ENCODE measurements around the gene GNA12. TPM values are rescaled to one million over a fixed set of nuclear protein-coding genes. Genes with fewer than 3 reads are reported as not detected.

Gene GNA12
- total RNA-seq, 1 experiment from 2014 or later = 35.5 TPM

DNA sequence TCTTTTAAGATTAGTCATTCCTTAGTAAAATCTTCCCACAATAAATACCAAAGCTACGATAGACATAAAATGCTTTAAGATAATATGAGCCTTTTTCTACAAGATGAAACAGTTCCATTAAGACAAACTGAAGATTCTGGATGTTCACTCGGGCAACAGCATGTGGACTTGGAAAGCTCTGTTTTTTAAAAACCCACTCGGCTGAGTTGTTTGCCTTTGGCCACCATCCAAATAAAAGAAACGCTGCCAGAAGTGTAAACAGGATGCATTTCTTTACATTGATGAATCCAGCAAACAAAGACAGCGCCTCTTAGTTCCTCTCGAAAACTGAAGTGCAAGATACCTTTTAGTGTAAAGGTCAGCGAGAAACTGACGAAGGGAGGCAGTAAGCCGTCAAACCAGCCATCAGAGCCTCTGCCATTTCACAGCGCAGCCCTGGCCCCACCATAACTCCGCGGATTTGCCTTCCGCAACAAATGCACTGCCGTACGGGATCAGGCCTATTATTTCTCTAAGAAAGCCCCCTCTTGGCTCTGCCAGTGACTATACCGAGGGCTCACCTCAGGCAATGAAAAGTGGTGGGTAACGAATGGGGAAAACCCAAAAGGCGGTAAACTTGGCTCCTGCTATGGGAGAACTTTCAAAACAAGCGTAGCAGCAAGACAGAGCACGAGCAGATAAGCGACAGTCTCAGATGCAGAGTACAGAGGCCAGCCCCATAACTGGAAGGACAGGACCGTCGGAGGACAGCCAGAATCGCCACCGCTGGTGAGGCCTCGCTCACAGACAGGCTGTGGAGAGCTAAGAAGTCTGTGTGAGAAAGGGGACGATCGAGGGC lies 41.4 kb downstream of the GNA12 start:
- Histone ChIP-seq H3K36me3 (ENCODE audit: insufficient read depth, low read length, poor library complexity, severe bottlenecking) (no peaks in the 10 kb centered on the region), H3K27me3 (replicated peaks; ENCODE audit: insufficient read depth, low read depth, low read length, poor library complexity) (no peaks in the 10 kb centered on the region), H3K9me3 (ENCODE audit: low read depth, low read length, poor library complexity, severe bottlenecking) (no peaks in the 10 kb centered on the region), H3K4me1 (ENCODE audit: insufficient read depth, low read length, poor library complexity, severe bottlenecking) (peaks cover 35% of the 10 kb centered on the region), H3K4me3 (ENCODE audit: low read depth, low read length, poor library complexity, severe bottlenecking) (no peak overlapping the region), H3K27ac (ENCODE audit: low read depth, low read length, poor library complexity, severe bottlenecking) (peak overlapping the region; percentile 39)
- DNase-seq (ENCODE audit: low spot score) = peak; percentile 33
- ChIA-PET CTCF (no interaction called here), POLR2A (ENCODE audit: low non-redundant PET) (no interaction called here)
- intact Hi-C loops (cut with micrococcal nuclease; ENCODE audit: unreplicated experiment) = no loop called here
- TF ChIP-seq CTCF (conservative IDR thresholded peaks at IDR 0.05; ENCODE audit: low read depth, low read length) (no peak), EZH2 (IDR thresholded peaks at IDR 0.05; ENCODE audit: borderline replicate concordance, low read depth, low read length, poor library complexity, severe bottlenecking) (no peak)
- no TSS peak for BruUV-seq (replicated peaks)

DNA sequence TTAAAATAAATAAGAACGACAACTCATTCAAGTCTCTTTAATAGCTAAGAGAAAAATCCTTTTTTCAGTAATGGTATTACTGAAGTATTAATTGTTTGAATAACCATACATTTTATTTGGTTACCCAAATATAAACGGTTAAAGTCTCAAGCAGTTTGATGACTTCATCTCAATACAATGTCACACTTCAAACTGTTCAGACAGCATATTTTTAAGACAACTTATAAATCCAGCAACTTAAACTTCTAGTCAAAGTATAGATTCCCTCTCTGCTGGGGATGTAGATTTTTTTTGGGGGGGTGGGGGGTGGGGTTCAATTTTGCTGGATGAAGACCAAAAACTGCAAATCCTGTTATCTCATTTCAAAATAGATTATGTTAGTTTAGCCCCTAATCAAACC lies 42.0 kb downstream of the GNA12 start:
- H3K9me3 ChIP-seq (ENCODE audit: low read depth, low read length, poor library complexity, severe bottlenecking) = no peaks in the 10 kb centered on the region
- POLR2A ChIA-PET (ENCODE audit: low non-redundant PET) = no interaction called here
- TF ChIP-seq CTCF (conservative IDR thresholded peaks at IDR 0.05; ENCODE audit: low read depth, low read length) = no peak
- no peak for TF ChIP-seq EZH2 (IDR thresholded peaks at IDR 0.05; ENCODE audit: borderline replicate concordance, low read depth, low read length, poor library complexity, severe bottlenecking)
- peaks cover 31% of the 10 kb centered on the region for H3K4me1 ChIP-seq (ENCODE audit: insufficient read depth, low read length, poor library complexity, severe bottlenecking)
- no peaks in the 10 kb centered on the region for H3K36me3 ChIP-seq (ENCODE audit: insufficient read depth, low read length, poor library complexity, severe bottlenecking)
- no TSS peak for BruUV-seq (replicated peaks)
- intact Hi-C loops (cut with micrococcal nuclease; ENCODE audit: unreplicated experiment) = no loop called here
- CTCF ChIA-PET = no interaction called here
- no peak for DNase-seq (ENCODE audit: low spot score)
- no peaks in the 10 kb centered on the region for H3K27me3 ChIP-seq (replicated peaks; ENCODE audit: insufficient read depth, low read depth, low read length, poor library complexity)
- no peak overlapping the region for H3K4me3 ChIP-seq (ENCODE audit: low read depth, low read length, poor library complexity, severe bottlenecking)
- H3K27ac ChIP-seq (ENCODE audit: low read depth, low read length, poor library complexity, severe bottlenecking) = peak overlapping the region; percentile 39

DNA sequence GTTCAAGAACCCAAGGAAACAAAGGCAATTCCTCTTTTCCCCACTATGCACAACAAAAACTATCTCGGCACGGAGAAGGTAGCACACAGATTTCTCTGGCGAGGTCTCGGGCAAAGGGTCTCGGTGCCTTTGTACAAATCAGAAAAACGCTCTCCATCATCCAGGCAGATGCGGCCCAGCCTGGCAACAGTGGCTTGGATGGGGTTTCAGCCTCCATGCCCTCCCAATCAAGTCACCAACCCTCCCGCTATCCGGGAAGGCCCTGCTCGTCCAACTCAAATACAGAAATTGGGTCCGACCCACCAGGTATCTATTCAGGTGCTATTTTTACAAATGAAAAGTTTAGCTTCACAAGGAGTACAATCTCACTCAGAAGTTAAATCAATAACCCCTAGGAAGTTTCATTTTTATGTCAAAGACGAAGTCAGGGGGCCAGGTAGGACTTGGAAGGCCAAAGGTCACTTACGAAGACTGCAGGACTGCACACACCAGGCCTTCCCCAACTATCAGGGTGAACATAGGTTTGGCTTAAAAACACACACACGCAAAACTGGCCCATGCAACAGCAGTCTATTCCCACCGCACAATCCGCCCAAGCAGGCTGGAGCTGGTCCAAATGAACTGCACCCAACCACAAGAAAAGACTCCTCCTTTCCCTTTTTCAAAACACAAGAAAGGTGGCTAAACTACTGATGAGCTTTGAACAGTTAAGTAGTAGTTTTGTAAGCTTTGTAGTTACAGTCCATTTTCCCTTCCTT lies 43.0 kb downstream of the GNA12 start:
- peak overlapping the region; percentile 39 for H3K27ac ChIP-seq (ENCODE audit: low read depth, low read length, poor library complexity, severe bottlenecking)
- DNase-seq (ENCODE audit: low spot score) = peak; percentile 37
- no peaks in the 10 kb centered on the region for H3K27me3 ChIP-seq (replicated peaks; ENCODE audit: insufficient read depth, low read depth, low read length, poor library complexity)
- no peak overlapping the region for H3K4me3 ChIP-seq (ENCODE audit: low read depth, low read length, poor library complexity, severe bottlenecking)
- H3K4me1 ChIP-seq (ENCODE audit: insufficient read depth, low read length, poor library complexity, severe bottlenecking) = peaks cover 33% of the 10 kb centered on the region
- TF ChIP-seq CTCF (conservative IDR thresholded peaks at IDR 0.05; ENCODE audit: low read depth, low read length) = no peak
- no peak for TF ChIP-seq EZH2 (IDR thresholded peaks at IDR 0.05; ENCODE audit: borderline replicate concordance, low read depth, low read length, poor library complexity, severe bottlenecking)
- BruUV-seq (replicated peaks) = no TSS peak
- ChIA-PET POLR2A (ENCODE audit: low non-redundant PET) (no interaction called here), CTCF (no interaction called here)
- H3K36me3 ChIP-seq (ENCODE audit: insufficient read depth, low read length, poor library complexity, severe bottlenecking) = no peaks in the 10 kb centered on the region
- H3K9me3 ChIP-seq (ENCODE audit: low read depth, low read length, poor library complexity, severe bottlenecking) = no peaks in the 10 kb centered on the region
- intact Hi-C loops (cut with micrococcal nuclease; ENCODE audit: unreplicated experiment) = no loop called here

All from A673 (cell line).